Measurements from ENCODE around the gene PYCARD. TPM values are rescaled to one million over a fixed set of nuclear protein-coding genes. Genes with fewer than 3 reads are reported as not detected.

PYCARD gene
- total and polyA plus RNA-seq, 7 donors = 21.0 to 120 (median 24.6) TPM

DNA sequence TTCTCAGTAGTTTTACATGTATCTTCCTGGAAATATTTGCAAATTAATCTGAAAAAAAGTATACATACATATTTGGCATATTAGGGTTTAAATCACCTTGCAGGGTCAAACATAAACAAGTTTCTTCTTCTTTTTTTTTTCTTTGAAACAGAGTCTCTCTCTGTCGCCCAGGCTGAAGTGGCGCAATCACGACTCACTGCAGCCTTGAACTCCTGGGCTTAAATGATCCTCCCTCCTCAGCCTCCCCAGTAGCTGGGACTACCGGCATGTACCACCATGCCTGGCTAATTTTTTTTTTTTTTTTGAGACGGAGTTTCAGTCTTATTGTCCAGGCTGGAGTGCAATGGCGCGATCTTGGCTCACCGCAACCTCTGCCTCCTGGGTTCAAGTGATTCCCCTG lies 35.2 kb downstream of the PYCARD start:
- Histone ChIP-seq H3K27me3 (no peaks in the 10 kb centered on the region), H3K27ac (no peak overlapping the region), H3K4me1 (no peaks in the 10 kb centered on the region), H3K36me3 (no peaks in the 10 kb centered on the region), H3K4me3 (no peak overlapping the region), H3K9me3 (no peaks in the 10 kb centered on the region)
- WGBS, 2 donors = 91 to 93% methylated on average over 8 of the region's 8 CpGs
- TF ChIP-seq POLR2AphosphoS5 (IDR thresholded peaks at IDR 0.05) = no peak
- TF ChIP-seq, protein P1, sequence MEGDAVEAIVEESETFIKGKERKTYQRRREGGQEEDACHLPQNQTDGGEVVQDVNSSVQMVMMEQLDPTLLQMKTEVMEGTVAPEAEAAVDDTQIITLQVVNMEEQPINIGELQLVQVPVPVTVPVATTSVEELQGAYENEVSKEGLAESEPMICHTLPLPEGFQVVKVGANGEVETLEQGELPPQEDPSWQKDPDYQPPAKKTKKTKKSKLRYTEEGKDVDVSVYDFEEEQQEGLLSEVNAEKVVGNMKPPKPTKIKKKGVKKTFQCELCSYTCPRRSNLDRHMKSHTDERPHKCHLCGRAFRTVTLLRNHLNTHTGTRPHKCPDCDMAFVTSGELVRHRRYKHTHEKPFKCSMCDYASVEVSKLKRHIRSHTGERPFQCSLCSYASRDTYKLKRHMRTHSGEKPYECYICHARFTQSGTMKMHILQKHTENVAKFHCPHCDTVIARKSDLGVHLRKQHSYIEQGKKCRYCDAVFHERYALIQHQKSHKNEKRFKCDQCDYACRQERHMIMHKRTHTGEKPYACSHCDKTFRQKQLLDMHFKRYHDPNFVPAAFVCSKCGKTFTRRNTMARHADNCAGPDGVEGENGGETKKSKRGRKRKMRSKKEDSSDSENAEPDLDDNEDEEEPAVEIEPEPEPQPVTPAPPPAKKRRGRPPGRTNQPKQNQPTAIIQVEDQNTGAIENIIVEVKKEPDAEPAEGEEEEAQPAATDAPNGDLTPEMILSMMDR (IDR thresholded peaks at IDR 0.05) = no peak
- no peak for TF ChIP-seq POLR2A (IDR thresholded peaks at IDR 0.05)
- TF ChIP-seq EP300 (IDR thresholded peaks at IDR 0.05) = no peak
- intact Hi-C loops (cut with DNase I) = no loop called here
- DNase-seq = no peak

DNA sequence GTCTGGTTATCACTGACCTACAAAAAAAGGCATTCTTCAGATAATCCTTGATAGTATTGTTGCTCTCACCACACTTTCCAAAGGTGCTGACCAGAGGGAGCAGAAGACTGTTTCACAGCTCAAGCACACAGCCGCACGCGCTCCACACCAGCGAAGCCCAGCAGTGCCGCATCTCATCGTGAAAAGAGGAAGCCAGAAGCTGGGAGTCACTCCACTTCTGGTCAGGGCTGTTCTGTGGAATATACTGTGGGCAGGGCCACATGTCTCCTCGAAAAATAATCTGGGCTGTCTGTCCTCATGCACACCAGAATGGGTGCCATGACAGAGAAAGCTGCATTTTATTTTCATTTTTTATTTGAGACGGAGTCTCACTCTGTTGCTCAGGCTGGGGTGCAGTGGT lies 45.4 kb downstream of the PYCARD start:
- H3K4me3 ChIP-seq = no peak overlapping the region
- TF ChIP-seq POLR2AphosphoS5 (IDR thresholded peaks at IDR 0.05) (no peak), POLR2A (IDR thresholded peaks at IDR 0.05) (no peak), EP300 (IDR thresholded peaks at IDR 0.05) (no peak)
- TF ChIP-seq, protein P1 (IDR thresholded peaks at IDR 0.05) = no peak
- no peaks in the 10 kb centered on the region for H3K4me1 ChIP-seq
- no peaks in the 10 kb centered on the region for H3K27me3 ChIP-seq
- no peaks in the 10 kb centered on the region for H3K9me3 ChIP-seq
- 36 to 47% methylated on average over 8 of the region's 8 CpGs for WGBS, 2 donors
- H3K36me3 ChIP-seq = no peaks in the 10 kb centered on the region
- H3K27ac ChIP-seq = no peak overlapping the region
- intact Hi-C loops (cut with DNase I) = no loop called here
- no peak for DNase-seq

Small RNA genes lying within 50 kb of the gene (small RNA-seq; reads per million reads assigned to genes)
- 0 reads per million in 3 donors for gene AC009088.4
- gene NDUFA3P6 = 0 reads per million in 3 donors

Other genes starting within 250 kb of the PYCARD start
- 10 to 100 TPM in 1 of 4 donors, 1 to 10 TPM in 3; 5.0 to 16.0 (median 7.1) TPM for gene SETD1A, start 245.0 kb downstream of the PYCARD start, total RNA-seq
- 10 to 100 TPM in 1 of 3 donors, 1 to 10 TPM in 2; 2.4 to 13.1 (median 3.2) TPM for gene SETD1A, start 245.0 kb downstream of the PYCARD start, polyA plus RNA-seq
- gene HSD3B7, start 217.6 kb downstream of the PYCARD start, total RNA-seq = 10 to 100 TPM; 14.6 to 16.1 (median 15.5) TPM
- 10 to 100 TPM in 2 of 3 donors, 1 to 10 TPM in 1; 9.0 to 36.1 (median 13.6) TPM for gene HSD3B7, start 217.6 kb downstream of the PYCARD start, polyA plus RNA-seq
- 1 to 10 TPM in 2 of 4 donors, under 1 TPM in 2; 0.71 to 4.4 (median 2.3) TPM for gene STX1B, start 192.1 kb downstream of the PYCARD start, total RNA-seq
- gene STX1B, start 192.1 kb downstream of the PYCARD start, polyA plus RNA-seq = 1 to 10 TPM in 1 of 3 donors, under 1 TPM in 1, not detected in 1; 0.60 to 1.2 TPM
- gene STX4, start 169.2 kb downstream of the PYCARD start, total RNA-seq = 10 to 100 TPM; 23.9 to 56.5 (median 37.4) TPM
- 10 to 100 TPM; 47.2 to 76.3 (median 55.3) TPM for gene STX4, start 169.2 kb downstream of the PYCARD start, polyA plus RNA-seq
- gene ZNF668, start 128.5 kb downstream of the PYCARD start, total RNA-seq = 10 to 100 TPM in 1 of 4 donors, 1 to 10 TPM in 3; 5.2 to 12.5 (median 7.7) TPM
- 10 to 100 TPM in 1 of 3 donors, 1 to 10 TPM in 2; 4.8 to 11.7 (median 4.9) TPM for gene ZNF668, start 128.5 kb downstream of the PYCARD start, polyA plus RNA-seq
- gene ZNF646, start 128.3 kb downstream of the PYCARD start, total RNA-seq = 10 to 100 TPM in 1 of 4 donors, 1 to 10 TPM in 3; 8.3 to 12.2 (median 8.8) TPM
- gene ZNF646, start 128.3 kb downstream of the PYCARD start, polyA plus RNA-seq = 10 to 100 TPM in 1 of 3 donors, 1 to 10 TPM in 2; 1.8 to 15.0 (median 4.9) TPM
- 1 to 10 TPM; 1.1 to 9.1 (median 2.6) TPM for gene PRSS53, start 113.8 kb downstream of the PYCARD start, total RNA-seq
- 1 to 10 TPM in 1 of 3 donors, not detected in 2; 2.0 TPM for gene PRSS53, start 113.8 kb downstream of the PYCARD start, polyA plus RNA-seq
- 100 to 1,000 TPM; 107 to 165 (median 116) TPM for gene VKORC1, start 108.0 kb downstream of the PYCARD start, total RNA-seq
- 10 to 100 TPM; 30.5 to 66.5 (median 45.6) TPM for gene VKORC1, start 108.0 kb downstream of the PYCARD start, polyA plus RNA-seq
- gene BCKDK, start 94.4 kb downstream of the PYCARD start, total RNA-seq = 10 to 100 TPM; 29.5 to 42.7 (median 33.7) TPM
- gene BCKDK, start 94.4 kb downstream of the PYCARD start, polyA plus RNA-seq = 10 to 100 TPM; 21.6 to 33.2 (median 32.1) TPM
- 10 to 100 TPM; 57.1 to 65.7 (median 62.5) TPM for gene KAT8, start 85.1 kb downstream of the PYCARD start, total RNA-seq
- gene KAT8, start 85.1 kb downstream of the PYCARD start, polyA plus RNA-seq = 10 to 100 TPM; 31.2 to 54.0 (median 38.8) TPM
- gene PRSS8, start 67.0 kb downstream of the PYCARD start, total RNA-seq = 1 to 10 TPM in 2 of 4 donors, under 1 TPM in 1, not detected in 1; 0.16 to 3.2 (median 1.1) TPM
- 100 to 1,000 TPM in 1 of 3 donors, 10 to 100 TPM in 2; 54.7 to 342 (median 84.4) TPM for gene PRSS8, start 67.0 kb downstream of the PYCARD start, polyA plus RNA-seq
- gene PRSS36, start 52.7 kb downstream of the PYCARD start, total RNA-seq = 1 to 10 TPM in 3 of 4 donors, under 1 TPM in 1; 0.83 to 7.3 (median 3.7) TPM
- 10 to 100 TPM in 1 of 3 donors, 1 to 10 TPM in 2; 4.7 to 10.2 (median 7.6) TPM for gene PRSS36, start 52.7 kb downstream of the PYCARD start, polyA plus RNA-seq
- gene FUS, start 22.6 kb downstream of the PYCARD start, total RNA-seq = 10 to 100 TPM; 44.1 to 63.9 (median 60.4) TPM
- gene FUS, start 22.6 kb downstream of the PYCARD start, polyA plus RNA-seq = 100 to 1,000 TPM in 1 of 3 donors, 10 to 100 TPM in 2; 79.9 to 262 (median 98.3) TPM
- under 1 TPM in 3 of 4 donors, not detected in 1; under 0.01 to 0.27 (median under 0.01) TPM for gene TRIM72, start 11.4 kb upstream of the PYCARD start, total RNA-seq
- under 1 TPM; under 0.01 to 0.07 (median under 0.01) TPM for gene TRIM72, start 11.4 kb upstream of the PYCARD start, polyA plus RNA-seq
- gene PYDC1, start 14.4 kb upstream of the PYCARD start, total RNA-seq = not detected
- under 1 TPM in 1 of 3 donors, not detected in 2; 0.16 TPM for gene PYDC1, start 14.4 kb upstream of the PYCARD start, polyA plus RNA-seq
- gene ITGAM, start 57.2 kb upstream of the PYCARD start, total RNA-seq = 10 to 100 TPM in 3 of 4 donors, 1 to 10 TPM in 1; 6.4 to 15.1 (median 12.0) TPM
- 1 to 10 TPM; 1.2 to 6.1 (median 1.8) TPM for gene ITGAM, start 57.2 kb upstream of the PYCARD start, polyA plus RNA-seq
- 1 to 10 TPM in 2 of 4 donors, under 1 TPM in 2; 0.66 to 3.8 (median 1.8) TPM for gene ITGAX, start 152.4 kb upstream of the PYCARD start, total RNA-seq
- gene ITGAX, start 152.4 kb upstream of the PYCARD start, polyA plus RNA-seq = 1 to 10 TPM in 2 of 3 donors, under 1 TPM in 1; 0.60 to 7.6 (median 1.8) TPM
- not detected for gene ITGAD, start 190.6 kb upstream of the PYCARD start, total RNA-seq
- gene ITGAD, start 190.6 kb upstream of the PYCARD start, polyA plus RNA-seq = under 1 TPM in 1 of 3 donors, not detected in 2; 0.22 TPM
- not detected for gene COX6A2, start 225.6 kb upstream of the PYCARD start, total RNA-seq
- 1 to 10 TPM in 1 of 3 donors, under 1 TPM in 1, not detected in 1; 0.32 to 4.8 TPM for gene COX6A2, start 225.6 kb upstream of the PYCARD start, polyA plus RNA-seq
- gene ZNF843, start 240.0 kb upstream of the PYCARD start, total RNA-seq = 1 to 10 TPM in 3 of 4 donors, under 1 TPM in 1; 0.36 to 5.3 (median 1.1) TPM
- 1 to 10 TPM in 1 of 3 donors, under 1 TPM in 1, not detected in 1; 0.22 to 1.8 TPM for gene ZNF843, start 240.0 kb upstream of the PYCARD start, polyA plus RNA-seq